HepG2 (cell line): Measurements from ENCODE around the gene MYO5B. TPM values are rescaled to one million over a fixed set of nuclear protein-coding genes. Genes with fewer than 3 reads are reported as not detected.

Experiments
- ATAC-seq: fragments of 200-7000 bp; cut with Tn5 transposase; 3 replicates; pipeline ENCODE4 v1.9.1; 2020; ENCODE audit warnings: mild to moderate bottlenecking, moderate library complexity
- BruUV-seq: library from RNA; stranded (reverse); fragments of 400-500 nt; replicated peaks from 2 replicates; lab custom pipeline; 2021; lab: Mats Ljungman, UMichigan
- CTCF ChIA-PET: fragments of 300-600 bp; formaldehyde crosslinking; extraction: SDS; loops from one replicate; lab custom pipeline; 2021; ENCODE audit warnings: low total read pairs, inconsistent platforms, low intra/inter-chr PET ratio; lab: Yijun Ruan, JAX
- POLR2A ChIA-PET: fragments of 350-600 bp; sonication (Branson Sonifier 250); formaldehyde crosslinking; loops from one replicate; lab custom pipeline; 2020; ENCODE audit warnings: antibody characterized with exemption, inconsistent platforms; lab: Yijun Ruan, JAX
- DNase-seq: peaks from one replicate; pipeline ENCODE4 v3.0.0-alpha.2; 2015; ENCODE audit warnings: low spot score
- FAIRE-seq: peaks from 3 replicates; lab custom pipeline; 2011; peaks lifted over from hg19 to GRCh38; lab: Jason Lieb, UNC
- H2AFZ ChIP-seq: one replicate; pipeline ENCODE4 v1.6.1; 2011; ENCODE audit warnings: low read length, inconsistent platforms
- H3K27ac ChIP-seq: fragments of 300-600 bp; 3 replicates; pipeline ENCODE4 v1.8.0; 2011; ENCODE audit warnings: mixed run types, mild to moderate bottlenecking, mixed read lengths, low read length, inconsistent platforms; ENCODE audit not compliant: insufficient read depth; ENCODE audit errors: extremely low read length
- H3K27me3 ChIP-seq, 2 experiments: fragments of 200-600 bp in 1 of 2; 2 replicates in 1 of 2; 3 replicates in 1 of 2; pipeline versions ENCODE4 v1.6.0 to v1.8.0; 2011; ENCODE audit warnings: low read length in 2 of 2, mild to moderate bottlenecking in 2 of 2, moderate library complexity in 2 of 2, inconsistent platforms in 1 of 2; ENCODE audit not compliant: insufficient read depth in 2 of 2, control insufficient read depth in 1 of 2
- H3K36me3 ChIP-seq, 2 experiments: fragments of 200-600 bp in 1 of 2; replicated peaks in 1 of 2; 2 replicates in 1 of 2; 3 replicates in 1 of 2; pipeline versions ENCODE4 v1.5.1 to v1.8.0; 2011; ENCODE audit warnings: low read length in 2 of 2, inconsistent platforms in 1 of 2; ENCODE audit not compliant: insufficient read depth in 2 of 2, control insufficient read depth in 1 of 2
- H3K4me1 ChIP-seq: 2 replicates; pipeline ENCODE4 v1.5.1; 2012; ENCODE audit warnings: low read length, inconsistent platforms; ENCODE audit not compliant: insufficient read depth
- H3K4me2 ChIP-seq: 2 replicates; pipeline ENCODE4 v1.6.0; 2011; ENCODE audit warnings: low read depth, low read length, inconsistent platforms
- H3K4me3 ChIP-seq, 3 experiments: fragments of 200-600 bp in 1 of 3; sonication (generic), shearing (Covaris generic) in 1 of 3; replicated peaks in 1 of 3; 2 replicates each; pipeline ENCODE4 v1.5.1; 2011 to 2016; ENCODE audit warnings: low read length in 3 of 3, inconsistent platforms in 2 of 3, low read depth in 2 of 3, mild to moderate bottlenecking in 2 of 3, control low read depth in 1 of 3, mixed read lengths in 1 of 3; ENCODE audit not compliant: insufficient read depth in 1 of 3
- H3K79me2 ChIP-seq: one replicate; pipeline ENCODE4 v1.6.1; 2011; ENCODE audit warnings: low read length, inconsistent platforms; ENCODE audit not compliant: insufficient read depth
- H3K9ac ChIP-seq: 2 replicates; pipeline ENCODE4 v1.6.0; 2011; ENCODE audit warnings: mild to moderate bottlenecking, low read depth, low read length, inconsistent platforms; ENCODE audit not compliant: insufficient read depth
- H3K9me3 ChIP-seq: 2 replicates; pipeline ENCODE4 v1.5.1; 2012; ENCODE audit warnings: mild to moderate bottlenecking, low read length
- H4K20me1 ChIP-seq: 2 replicates; pipeline ENCODE4 v1.6.0; 2011; ENCODE audit warnings: inconsistent platforms, mild to moderate bottlenecking, low read length, moderate library complexity; ENCODE audit not compliant: insufficient read depth
- CTCF ChIP-seq: sonication (generic); formaldehyde crosslinking; IDR thresholded peaks from 2 replicates; pipeline ENCODE4 v1.5.0; 2020; ENCODE audit warnings: mild to moderate bottlenecking, missing genetic modification reagents, moderate library complexity
- DPF2 ChIP-seq: sonication (generic); formaldehyde crosslinking; IDR thresholded peaks from 2 replicates; pipeline ENCODE4 v1.4.0; 2020; ENCODE audit warnings: mild to moderate bottlenecking, low read depth, missing genetic modification reagents, borderline replicate concordance
- NFYB ChIP-seq: sonication (generic); formaldehyde crosslinking; IDR thresholded peaks from 2 replicates; pipeline ENCODE4 v1.4.0; 2020; ENCODE audit warnings: missing genetic modification reagents
- PAX8 ChIP-seq: sonication (generic); formaldehyde crosslinking; IDR thresholded peaks from 2 replicates; pipeline ENCODE4 v1.8.0; 2022; ENCODE audit warnings: mild to moderate bottlenecking, missing genetic modification reagents, borderline replicate concordance
- RAD21 ChIP-seq: fragments of 450-650 bp; formaldehyde crosslinking; IDR thresholded peaks from 2 replicates; pipeline ENCODE4 v1.5.0; 2020; ENCODE audit warnings: mild to moderate bottlenecking
- STAG1 ChIP-seq: sonication (generic); formaldehyde crosslinking; IDR thresholded peaks from 2 replicates; pipeline ENCODE4 v1.4.0; 2020; ENCODE audit warnings: missing genetic modification reagents
- WGBS: methylation state at CpG from one replicate; pipeline ENCODE4 v1.1.6; 2017; ENCODE audit warnings: low lambda C conversion rate; 5-methylcytosine and 5-hydroxymethylcytosine counted together
- in situ Hi-C: cut with HindIII; loops from 2 replicates; pipeline ENCODE4 v1.10.0; 2017; ENCODE audit warnings: low pct_unique_long_range_greater_than_20kb; ENCODE audit not compliant: extremely low pct_ligation_motif_present
- intact Hi-C: fragments of 100-400 bp; cut with micrococcal nuclease; formaldehyde crosslinking; loops from one replicate; pipeline ENCODE4 v1.10.0; 2022; ENCODE audit not compliant: unreplicated experiment
- polyA plus RNA-seq, 8 experiments: library from polyadenylated mRNA; depleted of rRNA in 3 of 8; stranded (reverse) in 7 of 8; unstranded in 1 of 8; fragments of >200 nt; fragmentation: Illumina TruSeq in 4 of 8; extraction: Trizol in 4 of 8; gene quantifications; 2 replicates each; pipeline versions ENCODE4 v1.2.1 to v1.2.3, GENCODE V29; 2011 to 2016; ENCODE audit warnings: low read depth in 4 of 8, missing spikeins in 1 of 8, mixed read lengths in 1 of 8; ENCODE audit not compliant: insufficient read depth in 1 of 8
- total RNA-seq, 5 experiments: library from RNA; depleted of rRNA; stranded (reverse); fragments of >200 nt; fragmentation: Illumina TruSeq; extraction: Trizol; gene quantifications; 2 replicates each; pipeline ENCODE4 v1.2.3, GENCODE V29; 2016; ENCODE audit warnings: low read depth in 1 of 5

The MYO5B gene
- total and polyA plus RNA-seq, 2 of the 13 experiments (the other 11 are each of a cell fraction or from before 2014, with no cell fraction given) = 13.1 to 24.0 TPM

DNA sequence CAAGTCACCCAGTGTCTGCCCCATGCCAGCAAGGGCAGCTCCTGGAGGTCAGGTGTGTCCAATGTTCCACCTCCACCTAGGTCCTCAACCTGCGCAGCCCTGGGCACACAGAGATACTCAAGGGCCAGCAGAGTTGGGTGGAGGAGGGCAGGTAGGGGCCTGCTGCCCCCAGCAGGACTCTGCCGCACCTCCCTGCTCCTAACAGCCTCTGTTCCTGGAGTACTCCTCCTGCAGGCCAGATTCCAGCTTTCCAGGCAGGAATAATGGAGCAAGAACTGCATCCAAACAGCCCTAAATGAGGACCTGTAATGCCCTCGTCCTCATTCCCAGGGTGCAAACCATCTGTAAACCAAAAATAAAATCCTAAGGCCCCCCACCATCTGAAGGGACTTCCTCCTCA, 337.2 kb downstream of the MYO5B start:
- FAIRE-seq (no peak), DNase-seq (no peak), ATAC-seq (peak; percentile 64)
- Histone ChIP-seq H3K79me2 (no peaks in the 10 kb centered on the region), H3K4me2 (no peak overlapping the region), H3K9ac (no peak overlapping the region), H3K4me1 (peaks cover 16% of the 10 kb centered on the region), H3K27me3 (no peaks in the 10 kb centered on the region), H3K9me3 (no peaks in the 10 kb centered on the region)
- ChIA-PET CTCF (interaction anchor here (2.2 to 3.1 kb wide), 2 partner anchors 298 to 346 kb away, joined by 15 to 33 read pairs; no protein-coding TSS in a partner anchor), POLR2A (interaction anchor here (0.6 to 1.5 kb wide), 5 partner anchors 20 to 347 kb away, joined by 3 to 4 read pairs (median 3); partner anchors contain the start of gene ACAA2)
- no TSS peak for BruUV-seq
- intact Hi-C loops = loop anchor here (1.0 to 5.0 kb wide), 4 partner anchors 45 to 347 kb away; partner anchors contain the start of gene ACAA2
- no peak for TF ChIP-seq PAX8 (CRISPR knock-in tag)
- TF ChIP-seq DPF2 (CRISPR knock-in tag) = no peak
- TF ChIP-seq RAD21 = peak; percentile 17; the same call in 1 of the 2 replicates
- peak; percentile 41 for TF ChIP-seq STAG1 (CRISPR knock-in tag)
- TF ChIP-seq NFYB (CRISPR knock-in tag) = no peak
- peak; percentile 60 for TF ChIP-seq CTCF (CRISPR knock-in tag)
- TF ChIP-seq, all 625 proteins: peak for 3
- in situ Hi-C loops = loop anchor here (5.0 kb wide), 2 partner anchors 295 to 345 kb away; partner anchors contain the start of gene LIPG
- Histone ChIP-seq H3K4me3 (no peak overlapping the region), H2AFZ (no peak overlapping the region), H4K20me1 (no peaks in the 10 kb centered on the region), H3K36me3 (peaks cover 0 to 1% of the 10 kb centered on the region in 2 experiments; a peak in 1 of 5 replicates), H3K27ac (no peak overlapping the region)
- 100% methylated on average over 1 of the region's 3 CpGs for WGBS
